Measurements from ENCODE around the gene SEC22A. TPM values are rescaled to one million over a fixed set of nuclear protein-coding genes. Genes with fewer than 3 reads are reported as not detected.

Gene SEC22A
- total RNA-seq, 4 donors from 2014 or later: 20.6 to 36.4 (median 28.0) TPM

DNA sequence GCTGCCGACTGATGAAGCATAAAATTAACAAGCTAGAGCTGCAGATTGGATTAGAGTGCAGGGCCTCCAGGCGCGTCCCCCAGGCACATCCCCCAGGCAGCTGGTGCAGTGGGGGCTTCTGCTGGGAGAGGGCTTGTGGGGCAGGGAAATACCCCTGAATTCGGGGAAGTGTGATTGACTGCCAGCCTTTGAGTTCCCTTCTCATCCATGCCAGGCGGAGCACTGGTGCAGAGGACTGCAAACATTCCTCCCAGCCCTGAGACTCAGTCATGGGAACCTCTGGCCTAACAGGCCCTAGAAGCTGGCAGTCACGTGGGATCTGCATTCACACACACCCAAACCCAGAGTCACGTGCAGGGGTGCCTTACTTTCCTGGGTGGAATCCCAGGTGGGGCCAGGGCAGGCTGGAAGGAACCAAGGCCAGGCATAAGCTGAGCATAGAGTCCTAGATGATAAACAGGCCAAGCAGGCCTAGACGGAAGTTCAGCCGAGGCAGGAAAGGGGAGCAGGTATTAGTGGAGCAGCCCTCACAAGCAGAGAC lies 46.2 kb upstream of the SEC22A start:
- DNase-seq: no peak
- no peaks in the 10 kb centered on the region for H3K9me3 ChIP-seq
- peaks cover 4 to 76% (median 6%) of the 10 kb centered on the region in 3 donors for H3K36me3 ChIP-seq
- H3K4me3 ChIP-seq: no peak overlapping the region
- H3K4me1 ChIP-seq: no peaks in the 10 kb centered on the region
- no peak overlapping the region for H3K27ac ChIP-seq
- TF ChIP-seq, protein P1, sequence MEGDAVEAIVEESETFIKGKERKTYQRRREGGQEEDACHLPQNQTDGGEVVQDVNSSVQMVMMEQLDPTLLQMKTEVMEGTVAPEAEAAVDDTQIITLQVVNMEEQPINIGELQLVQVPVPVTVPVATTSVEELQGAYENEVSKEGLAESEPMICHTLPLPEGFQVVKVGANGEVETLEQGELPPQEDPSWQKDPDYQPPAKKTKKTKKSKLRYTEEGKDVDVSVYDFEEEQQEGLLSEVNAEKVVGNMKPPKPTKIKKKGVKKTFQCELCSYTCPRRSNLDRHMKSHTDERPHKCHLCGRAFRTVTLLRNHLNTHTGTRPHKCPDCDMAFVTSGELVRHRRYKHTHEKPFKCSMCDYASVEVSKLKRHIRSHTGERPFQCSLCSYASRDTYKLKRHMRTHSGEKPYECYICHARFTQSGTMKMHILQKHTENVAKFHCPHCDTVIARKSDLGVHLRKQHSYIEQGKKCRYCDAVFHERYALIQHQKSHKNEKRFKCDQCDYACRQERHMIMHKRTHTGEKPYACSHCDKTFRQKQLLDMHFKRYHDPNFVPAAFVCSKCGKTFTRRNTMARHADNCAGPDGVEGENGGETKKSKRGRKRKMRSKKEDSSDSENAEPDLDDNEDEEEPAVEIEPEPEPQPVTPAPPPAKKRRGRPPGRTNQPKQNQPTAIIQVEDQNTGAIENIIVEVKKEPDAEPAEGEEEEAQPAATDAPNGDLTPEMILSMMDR (IDR thresholded peaks at IDR 0.05): no peak
- no peak for TF ChIP-seq POLR2A (IDR thresholded peaks at IDR 0.05)
- no peaks in the 10 kb centered on the region for H3K27me3 ChIP-seq
- intact Hi-C loops (cut with DNase I): no loop called here
- 87 to 88% methylated on average over 5 of the region's 9 CpGs for WGBS, 2 donors

DNA sequence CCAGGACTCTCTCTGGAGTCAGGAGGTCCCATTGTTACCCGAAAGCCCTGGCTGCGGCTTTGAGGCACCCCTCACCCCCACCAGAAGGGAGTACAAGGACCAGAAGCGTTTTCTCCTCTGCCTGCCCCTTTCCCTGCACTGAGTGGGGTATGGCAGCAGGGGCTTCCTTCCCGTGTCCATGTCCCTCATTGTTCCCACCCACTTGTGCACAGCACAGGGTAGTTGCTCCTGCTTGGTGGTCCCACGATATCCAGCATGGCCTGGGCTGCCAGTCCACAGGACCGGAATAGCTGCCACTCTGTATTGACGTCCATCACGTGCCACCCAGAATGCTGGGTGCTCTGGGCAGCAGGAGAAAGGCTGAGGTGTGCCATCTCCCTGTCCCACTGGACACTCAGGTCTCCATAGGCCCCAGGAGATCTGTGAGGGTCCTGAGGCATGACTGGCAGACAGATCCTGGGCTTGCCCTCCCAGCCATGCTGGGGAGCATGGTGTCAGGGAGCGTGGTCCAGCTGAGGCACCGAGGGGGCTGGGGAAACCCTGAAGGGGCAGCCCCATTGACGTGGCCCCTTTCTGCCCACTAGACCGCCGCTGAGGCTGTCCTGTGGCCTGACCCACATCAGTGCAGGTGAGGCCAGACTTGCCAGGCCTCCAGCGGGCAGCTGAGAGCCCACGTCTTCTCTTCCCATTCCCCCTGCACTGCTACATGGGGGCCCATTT lies 45.3 kb upstream of the SEC22A start:
- intact Hi-C loops (cut with DNase I): no loop called here
- Histone ChIP-seq H3K27ac (no peak overlapping the region), H3K36me3 (peaks cover 0 to 76% (median 0%) of the 10 kb centered on the region in 3 donors), H3K27me3 (no peaks in the 10 kb centered on the region), H3K4me3 (no peak overlapping the region), H3K4me1 (no peaks in the 10 kb centered on the region), H3K9me3 (no peaks in the 10 kb centered on the region)
- WGBS, 2 donors: 87 to 88% methylated on average over 4 to 8 of the region's 15 CpGs
- TF ChIP-seq, protein P1 (IDR thresholded peaks at IDR 0.05): no peak
- TF ChIP-seq POLR2A (IDR thresholded peaks at IDR 0.05): no peak
- no peak for DNase-seq

DNA sequence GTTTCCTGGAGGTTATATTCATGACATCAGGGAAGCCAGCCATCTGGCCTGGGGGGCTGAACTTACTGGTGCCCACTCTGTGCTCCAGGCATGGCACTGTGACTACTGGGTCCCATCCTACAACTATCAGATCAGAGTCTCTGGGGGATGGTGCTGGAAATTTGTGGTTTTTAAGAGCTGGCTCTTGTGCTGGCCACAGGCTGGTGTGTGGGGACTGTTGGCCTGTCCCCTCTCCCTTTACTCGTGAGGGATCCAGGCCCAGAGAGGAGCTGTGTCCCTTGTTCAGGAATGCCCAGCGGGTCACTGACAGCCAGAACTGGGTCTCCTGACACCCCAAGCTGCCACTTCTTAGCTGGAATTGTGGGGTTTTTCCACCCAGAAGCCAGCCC lies 44.5 kb upstream of the SEC22A start:
- TF ChIP-seq, protein P1 (IDR thresholded peaks at IDR 0.05): no peak
- no peak for TF ChIP-seq POLR2A (IDR thresholded peaks at IDR 0.05)
- DNase-seq: no peak
- H3K4me1 ChIP-seq: no peaks in the 10 kb centered on the region
- WGBS, 2 donors: 87% methylated on average over 2 of the region's 2 CpGs; no CpG with 5 or more reads in 1 of the 2 donors
- H3K4me3 ChIP-seq: no peak overlapping the region
- no peaks in the 10 kb centered on the region for H3K27me3 ChIP-seq
- peaks cover 0 to 84% (median 0%) of the 10 kb centered on the region in 3 donors for H3K36me3 ChIP-seq
- H3K9me3 ChIP-seq: no peaks in the 10 kb centered on the region
- intact Hi-C loops (cut with DNase I): no loop called here
- no peak overlapping the region for H3K27ac ChIP-seq

DNA sequence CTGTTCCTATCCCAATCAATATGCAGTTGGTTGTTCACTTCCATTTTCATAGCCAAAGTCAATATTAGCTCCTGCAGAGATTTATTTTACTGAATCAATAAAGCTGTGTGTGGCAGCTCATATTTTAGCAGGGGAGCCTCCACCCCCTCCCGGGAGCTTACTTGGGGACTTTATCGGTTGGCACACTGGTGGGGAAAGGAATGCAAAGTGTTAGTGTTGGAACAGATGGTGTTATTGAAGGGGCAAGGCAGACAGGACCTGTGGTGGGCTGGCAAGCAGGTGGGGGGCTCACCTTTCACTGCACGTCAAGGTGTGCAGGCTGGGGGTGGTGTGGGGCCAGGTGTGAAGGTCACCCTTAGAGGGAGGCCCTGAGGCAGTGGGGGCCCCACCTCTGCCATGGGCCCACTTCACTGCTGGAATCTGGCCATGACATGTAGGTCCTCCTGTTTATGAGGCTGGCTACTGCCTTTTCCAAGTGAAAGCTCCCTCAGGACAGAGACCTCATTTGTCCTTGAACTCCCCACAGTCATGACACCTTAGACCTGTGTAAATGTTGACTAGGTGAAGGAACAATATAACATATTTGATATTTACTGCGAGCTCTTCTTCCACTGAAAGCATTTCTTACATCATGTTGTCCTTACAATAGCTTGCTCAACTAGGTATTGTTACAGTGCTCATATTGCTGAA lies 44.0 kb upstream of the SEC22A start:
- intact Hi-C loops (cut with DNase I): no loop called here
- H3K4me1 ChIP-seq: no peaks in the 10 kb centered on the region
- no peak overlapping the region for H3K4me3 ChIP-seq
- TF ChIP-seq, protein P1 (IDR thresholded peaks at IDR 0.05): no peak
- TF ChIP-seq POLR2A (IDR thresholded peaks at IDR 0.05): no peak
- no peak for DNase-seq
- H3K27ac ChIP-seq: no peak overlapping the region
- 78 to 80% methylated on average over 1 to 3 of the region's 4 CpGs for WGBS, 2 donors
- H3K9me3 ChIP-seq: no peaks in the 10 kb centered on the region
- no peaks in the 10 kb centered on the region for H3K27me3 ChIP-seq
- peaks cover 0 to 85% (median 0%) of the 10 kb centered on the region in 3 donors for H3K36me3 ChIP-seq

DNA sequence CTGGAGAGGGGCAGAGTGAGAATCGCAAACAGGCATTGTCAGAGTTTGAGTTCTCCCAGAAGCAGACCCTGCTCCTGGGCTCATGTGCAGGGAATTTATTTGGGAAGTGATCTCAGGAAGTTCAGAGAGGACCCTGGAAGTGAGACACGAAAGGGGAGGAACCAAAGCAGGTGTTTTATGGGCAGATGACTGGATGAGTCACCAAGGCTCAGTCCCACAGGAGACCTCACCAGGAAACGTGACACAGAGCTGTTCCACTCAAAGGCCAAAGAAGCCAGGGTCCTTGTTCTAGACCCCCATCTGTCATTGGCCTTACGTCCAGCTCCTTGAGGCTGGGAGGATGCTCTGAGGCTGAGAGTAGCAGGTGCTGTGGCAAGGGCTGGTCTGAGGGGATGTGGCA lies 43.4 kb upstream of the SEC22A start:
- H3K27ac ChIP-seq: peak overlapping the region in 1 of 4 donors; percentile 3
- H3K4me1 ChIP-seq: no peaks in the 10 kb centered on the region
- WGBS, 2 donors: 71 to 72% methylated on average over 4 of the region's 4 CpGs
- intact Hi-C loops (cut with DNase I): no loop called here
- TF ChIP-seq, protein P1 (IDR thresholded peaks at IDR 0.05): no peak
- no peak for TF ChIP-seq POLR2A (IDR thresholded peaks at IDR 0.05)
- no peak for DNase-seq
- no peak overlapping the region for H3K4me3 ChIP-seq
- H3K27me3 ChIP-seq: no peaks in the 10 kb centered on the region
- H3K36me3 ChIP-seq: peaks cover 0 to 79% (median 0%) of the 10 kb centered on the region in 3 donors
- H3K9me3 ChIP-seq: no peaks in the 10 kb centered on the region
